ENCODE data around the gene MC5R.

Gene MC5R

DNA sequence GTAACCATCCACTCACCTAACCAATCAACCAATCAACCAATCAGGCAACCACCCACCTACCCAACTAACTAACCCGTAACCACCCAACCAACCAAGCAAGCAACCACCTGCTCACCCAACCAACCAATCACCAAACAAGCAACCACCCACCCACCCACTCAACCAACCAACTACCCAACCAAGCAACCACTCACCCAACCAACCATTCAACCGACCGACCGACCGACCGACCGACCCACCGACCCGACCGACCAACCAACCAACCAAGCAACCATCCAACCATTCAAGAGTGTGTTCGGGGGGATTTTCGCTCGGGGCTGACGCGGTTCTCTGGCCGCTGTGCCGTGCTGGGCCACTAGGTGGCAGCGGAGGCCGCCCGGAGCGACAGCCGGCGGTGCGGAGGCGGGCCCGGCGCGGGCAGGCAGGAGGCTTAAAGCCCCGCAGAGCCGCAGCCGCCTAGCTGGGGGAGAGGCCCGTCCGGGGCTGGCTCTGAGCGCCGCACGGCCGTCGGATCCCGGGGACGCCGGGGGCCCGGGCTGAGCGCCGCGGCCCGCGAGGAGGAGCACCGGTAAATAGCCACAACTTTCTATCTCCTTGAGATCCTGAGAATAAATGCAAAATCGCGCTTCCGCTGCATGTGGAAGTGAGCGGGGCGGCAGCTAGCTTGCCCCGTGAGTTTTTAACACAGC is at the start of gene MC5R:
Gene MC5R, plus strand, starts transcription at position 443 of the 689 bp plus-strand sequence. CDS start 1,617 bp downstream, outside the sequence.
- DNase-seq (ENCODE audit: low read depth): peak; percentile 51

DNA sequence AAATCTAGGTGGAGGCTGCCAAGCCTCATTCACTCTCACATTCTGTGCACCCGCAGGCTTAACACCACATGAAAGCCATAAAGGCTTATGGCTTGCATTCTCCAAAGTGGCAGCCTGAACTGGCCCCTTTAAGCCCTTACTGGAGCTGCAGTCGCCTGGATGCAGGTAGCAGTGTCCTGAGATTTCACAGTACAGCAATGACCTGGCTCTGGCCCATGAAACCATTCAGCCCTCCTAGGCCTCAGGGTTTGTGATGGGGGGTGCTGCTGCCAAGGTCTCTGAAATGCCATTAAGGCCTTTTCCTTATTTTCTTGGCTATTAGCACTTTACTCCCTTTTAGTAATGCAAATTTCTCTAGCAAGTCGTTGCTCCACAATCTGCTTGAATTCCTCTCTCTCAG is 48.9 kb upstream of the MC5R start:
- DNase-seq (ENCODE audit: low read depth): no peak

DNA sequence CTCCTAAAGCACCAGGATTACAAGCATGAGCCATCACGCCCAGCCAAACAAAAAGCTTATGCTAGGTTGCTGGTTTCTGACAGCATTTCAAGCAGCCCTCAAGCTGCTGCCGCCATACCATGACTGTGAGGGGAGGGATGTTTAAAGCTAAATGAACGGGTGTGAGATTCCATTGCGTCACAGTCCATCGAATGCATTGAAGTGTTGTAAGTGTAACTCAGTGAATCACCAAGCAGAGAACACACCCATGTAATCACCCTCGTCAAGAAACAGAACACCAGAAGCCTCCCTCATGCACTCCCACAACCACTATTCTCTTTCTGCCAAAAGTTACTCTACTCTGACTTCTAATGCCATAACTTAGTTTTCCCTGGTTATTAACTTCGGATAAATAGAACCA is 32.8 kb upstream of the MC5R start:
- no peak for DNase-seq (ENCODE audit: low read depth)

DNA sequence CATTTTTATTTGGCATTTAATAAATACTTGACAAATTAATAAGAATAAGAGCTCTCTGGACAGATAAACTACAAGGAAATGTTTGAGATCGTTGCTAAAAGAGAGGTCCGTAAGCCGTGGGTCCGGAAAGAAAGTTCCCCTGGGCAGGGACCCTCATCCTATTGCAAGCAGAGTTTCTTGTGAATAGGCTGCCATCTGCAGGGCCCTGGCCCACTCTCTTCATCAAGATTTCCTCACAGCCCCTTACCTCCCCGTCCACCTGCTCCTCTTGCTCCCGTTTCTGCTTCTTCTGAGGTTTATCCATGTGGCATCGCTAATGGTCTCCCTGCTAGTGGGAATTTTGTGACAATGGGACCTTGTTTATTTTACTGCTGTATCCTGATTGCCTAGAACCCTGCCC is 30.1 kb upstream of the MC5R start:
- no peak for DNase-seq (ENCODE audit: low read depth)

DNA sequence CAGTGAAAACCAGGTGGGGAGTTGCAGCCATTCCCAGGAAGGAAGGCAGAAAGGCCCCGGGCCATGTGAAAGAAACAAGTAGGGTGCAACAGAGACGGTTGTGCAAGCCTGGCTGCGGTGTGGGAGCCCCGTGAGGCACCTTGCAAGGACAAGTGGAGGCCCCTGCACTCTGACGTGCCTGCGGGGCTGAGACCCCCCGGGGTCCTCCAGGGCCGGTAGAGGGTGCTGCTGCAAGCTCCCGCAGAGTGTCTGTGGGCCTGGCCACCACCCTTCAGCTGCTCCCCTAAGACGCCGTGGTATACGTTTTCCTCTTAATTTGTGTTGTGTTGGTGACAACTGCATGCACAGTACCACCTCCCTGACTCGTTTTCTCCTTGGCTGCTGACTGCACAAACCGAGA is 27.4 kb upstream of the MC5R start:
- no peak for DNase-seq (ENCODE audit: low read depth)

DNA sequence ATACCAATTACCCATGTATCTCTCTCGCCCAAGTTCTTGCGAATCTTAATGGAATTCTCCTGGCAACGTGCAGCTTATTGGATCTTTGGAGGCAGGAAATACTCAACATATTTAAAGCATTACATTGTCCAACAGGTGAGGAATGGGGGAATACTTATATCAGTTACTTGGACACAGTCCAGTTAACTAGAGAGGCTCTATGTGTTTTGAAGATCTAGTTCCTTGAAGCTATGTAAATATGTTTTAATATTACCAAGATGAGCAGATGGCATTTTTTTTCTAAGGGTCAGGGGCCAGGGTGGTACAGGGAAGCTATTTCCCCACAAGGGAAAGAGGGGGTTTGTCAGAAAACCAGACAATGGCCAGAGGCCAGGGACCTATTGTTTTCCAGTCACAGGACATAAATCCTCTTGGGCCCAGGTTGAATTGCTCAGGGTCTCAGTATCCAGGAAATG is 26.8 kb upstream of the MC5R start:
- DNase-seq (ENCODE audit: low read depth): no peak

DNA sequence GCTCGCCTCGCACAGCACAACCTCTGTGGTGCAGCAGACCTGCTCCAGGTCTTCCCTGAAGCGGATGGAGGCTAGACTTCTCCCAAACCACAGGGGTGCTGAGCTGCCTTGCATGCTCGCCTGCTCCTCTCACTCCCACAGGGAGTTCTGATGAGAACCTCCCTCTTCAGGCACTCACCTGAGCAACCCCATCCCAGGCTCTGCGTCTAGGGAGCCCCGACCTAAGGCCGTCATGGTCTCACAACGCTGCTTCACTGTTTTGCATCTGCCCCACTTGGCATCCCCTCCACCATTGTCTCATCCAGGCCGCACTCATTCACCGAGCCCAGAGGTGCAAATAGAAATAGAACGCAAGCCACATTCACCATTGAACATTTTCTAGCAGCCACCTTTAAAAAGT is 24.6 kb upstream of the MC5R start:
- no peak for DNase-seq (ENCODE audit: low read depth)

DNA sequence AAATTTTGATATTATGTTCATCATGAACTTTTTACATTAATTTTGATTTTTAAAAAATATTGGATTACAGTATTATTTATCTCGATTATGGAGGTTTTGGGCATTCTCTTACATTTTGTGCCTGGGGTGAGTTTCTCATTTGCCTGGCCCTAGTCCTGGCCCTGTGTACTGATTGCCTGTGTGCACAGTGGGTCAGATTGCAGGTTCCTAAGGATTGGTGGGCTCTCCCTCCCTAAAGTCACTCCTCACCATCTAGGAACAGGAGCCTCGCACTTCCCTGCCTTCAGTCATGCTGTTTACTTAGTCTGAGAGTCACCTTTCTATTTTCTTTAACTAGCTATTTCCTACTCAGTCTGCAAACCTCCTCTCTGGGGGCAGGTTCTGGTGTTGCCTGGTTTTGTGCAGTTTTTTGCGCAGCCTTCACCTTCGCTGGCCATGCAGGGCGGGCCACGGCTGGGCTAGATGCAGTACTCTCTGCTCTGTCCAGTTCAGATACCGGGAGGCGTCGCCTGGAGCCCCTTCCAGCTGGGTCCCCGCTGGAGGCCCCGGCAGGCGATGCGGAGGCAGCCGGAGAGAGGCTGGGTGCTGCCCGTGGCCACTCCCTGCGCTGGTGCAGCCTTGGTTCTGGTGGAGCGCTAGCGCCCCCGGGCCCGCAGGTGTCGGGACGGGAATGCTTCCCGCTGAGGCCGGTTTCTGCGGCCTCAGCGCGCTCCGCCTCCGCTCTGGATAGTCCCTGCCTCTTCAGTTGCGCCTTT is 23.3 kb upstream of the MC5R start:
- no peak for DNase-seq (ENCODE audit: low read depth)

DNA sequence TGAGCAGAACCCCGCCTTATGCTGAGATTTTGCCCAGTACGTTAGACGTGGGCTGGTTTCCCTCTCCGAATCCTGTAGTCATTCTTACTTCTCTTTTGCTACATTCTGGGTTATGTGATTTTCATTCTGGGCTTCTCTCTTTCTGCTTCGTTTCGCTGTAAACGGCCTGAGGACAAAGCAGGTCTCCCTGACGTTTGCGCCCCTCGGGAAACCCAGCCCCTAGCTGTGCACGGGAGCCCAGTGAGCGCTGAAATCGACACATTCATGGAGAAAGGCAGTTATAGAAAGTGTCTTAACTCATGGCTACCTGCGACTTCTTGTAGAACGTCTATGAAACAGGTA is 22.7 kb upstream of the MC5R start:
- no peak for DNase-seq (ENCODE audit: low read depth)

DNA sequence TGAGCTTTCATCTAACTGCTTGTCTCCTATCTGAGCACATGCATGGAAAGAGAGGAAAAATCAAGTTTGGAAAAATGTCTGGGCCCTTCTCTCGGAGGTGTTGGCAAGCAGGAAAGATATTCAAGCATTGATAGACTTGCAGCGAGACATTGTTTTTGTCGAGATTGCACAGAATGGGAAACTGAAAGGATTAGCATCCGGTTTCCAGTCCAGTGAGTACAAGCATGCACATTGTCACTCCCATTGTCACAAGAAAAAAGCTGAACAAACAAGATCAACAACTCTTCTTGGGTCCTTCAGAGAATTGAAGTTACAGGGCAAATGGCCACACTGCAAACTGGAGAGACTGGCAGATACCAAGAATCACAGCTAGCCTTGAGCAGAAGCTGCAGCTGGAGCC is 19.6 kb upstream of the MC5R start:
- DNase-seq (ENCODE audit: low read depth): no peak

DNA sequence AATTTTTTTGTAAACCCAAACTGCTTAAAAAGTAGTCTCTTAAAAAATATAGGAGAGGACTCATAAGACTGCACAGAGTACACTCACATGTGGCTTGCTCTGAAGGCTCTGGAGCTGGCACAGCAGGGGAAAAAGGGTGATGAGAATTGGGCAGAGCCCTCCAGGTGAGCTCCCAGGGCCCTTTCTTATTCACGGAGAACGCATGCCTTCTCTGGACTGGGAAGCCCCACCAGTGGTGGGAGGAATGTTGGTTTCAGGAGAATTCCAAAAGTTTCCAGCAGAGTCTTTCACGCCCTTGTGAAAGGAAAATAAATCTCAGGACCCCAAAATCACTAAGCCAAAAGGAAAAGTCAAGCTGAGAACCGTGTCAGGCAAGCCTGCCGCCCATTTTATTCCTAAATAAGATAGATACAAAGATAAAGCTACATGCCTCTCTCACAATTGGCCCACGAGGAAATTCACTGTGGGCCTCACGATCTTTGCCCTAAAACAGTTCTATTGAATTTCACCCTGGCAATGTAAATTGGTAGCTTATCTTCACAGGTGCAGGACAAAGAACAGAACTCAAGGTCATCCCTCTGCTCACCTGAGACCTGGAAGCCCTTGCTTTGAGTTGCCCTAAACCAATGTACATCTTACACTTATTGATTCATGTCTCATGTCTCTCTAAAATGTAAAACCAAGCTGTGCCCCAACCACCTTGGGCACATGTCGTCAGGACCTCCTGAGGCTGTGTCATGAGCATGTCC is 15.5 kb upstream of the MC5R start:
- DNase-seq (ENCODE audit: low read depth): no peak

DNA sequence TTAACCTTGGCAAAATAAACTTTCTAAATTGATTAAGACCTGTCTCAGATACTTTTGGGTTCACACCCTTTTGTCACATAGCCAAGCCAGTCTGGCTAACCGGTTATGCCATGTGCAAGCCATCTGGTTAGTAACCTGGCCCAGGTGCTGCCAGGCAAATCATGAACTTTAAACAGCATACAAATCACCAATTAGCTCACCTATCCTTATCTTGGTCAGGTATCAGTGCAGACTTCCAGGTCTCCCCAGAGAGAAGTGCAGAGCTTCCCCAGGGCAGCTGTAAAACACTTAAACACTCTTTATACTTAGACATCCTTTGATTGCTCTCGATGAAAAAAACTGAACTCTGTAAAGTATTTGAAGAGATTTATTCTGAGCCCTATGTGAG is 14.9 kb upstream of the MC5R start:
- no peak for DNase-seq (ENCODE audit: low read depth)

DNA sequence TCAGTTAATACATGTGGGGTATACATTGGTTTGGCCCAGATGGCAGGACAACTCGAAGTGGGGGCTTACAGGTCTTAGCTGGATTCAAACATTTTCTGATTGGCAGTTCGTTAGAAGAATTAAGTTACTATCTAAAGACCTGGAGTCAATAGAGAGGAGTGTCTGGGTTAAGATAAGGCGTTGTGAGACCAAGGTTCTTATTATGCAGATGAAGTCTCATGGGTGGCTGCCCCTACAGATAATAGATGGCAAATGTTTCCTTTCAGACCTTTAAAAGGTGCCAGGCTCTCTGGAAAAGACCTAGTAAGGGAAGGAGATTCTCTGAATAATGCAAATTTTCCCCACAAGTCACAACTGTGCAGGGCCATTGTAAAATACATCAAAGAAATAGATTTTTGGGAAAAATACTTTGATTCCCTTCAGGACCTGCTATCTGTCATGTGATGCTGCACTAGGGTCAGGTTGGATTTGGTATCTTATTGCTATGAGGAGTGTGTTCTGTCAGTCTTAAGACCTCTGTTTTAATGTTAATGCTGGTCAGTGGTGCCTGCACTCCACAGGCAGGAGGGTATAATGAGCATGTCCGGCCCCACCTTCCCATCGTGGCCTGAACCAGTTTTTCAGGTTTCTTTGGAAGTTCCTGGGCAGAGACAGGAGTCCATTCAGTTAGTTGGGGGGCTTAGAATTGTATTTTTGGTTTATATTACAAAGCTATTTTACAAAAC is 14.3 kb upstream of the MC5R start:
- DNase-seq (ENCODE audit: low read depth): no peak

DNA sequence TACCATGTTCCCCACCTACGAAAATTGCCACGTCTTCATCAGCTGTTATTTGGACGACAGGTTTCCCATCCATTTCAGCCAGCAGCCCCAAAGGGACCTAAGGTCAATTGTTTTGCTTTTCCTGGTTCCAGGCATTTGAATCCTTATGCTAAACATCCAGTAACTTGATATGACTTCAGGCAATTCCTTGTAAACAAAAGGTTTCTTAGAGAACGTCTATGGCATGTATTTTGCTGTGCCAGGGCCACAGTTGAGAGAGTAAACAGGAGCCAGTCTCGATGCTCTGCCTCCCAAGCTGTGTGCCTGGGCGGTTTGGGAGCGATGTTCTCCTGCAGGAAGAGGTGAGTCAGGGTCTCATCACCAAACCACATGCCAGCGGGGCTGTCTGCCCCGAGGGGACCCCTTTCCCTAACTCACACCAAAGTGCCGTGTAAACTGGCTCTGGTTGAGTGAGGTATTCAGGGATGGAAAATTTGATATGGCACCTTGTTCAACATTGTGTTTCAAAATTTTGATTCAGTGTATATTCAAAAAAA is 12.9 kb upstream of the MC5R start:
- no peak for DNase-seq (ENCODE audit: low read depth)

DNA sequence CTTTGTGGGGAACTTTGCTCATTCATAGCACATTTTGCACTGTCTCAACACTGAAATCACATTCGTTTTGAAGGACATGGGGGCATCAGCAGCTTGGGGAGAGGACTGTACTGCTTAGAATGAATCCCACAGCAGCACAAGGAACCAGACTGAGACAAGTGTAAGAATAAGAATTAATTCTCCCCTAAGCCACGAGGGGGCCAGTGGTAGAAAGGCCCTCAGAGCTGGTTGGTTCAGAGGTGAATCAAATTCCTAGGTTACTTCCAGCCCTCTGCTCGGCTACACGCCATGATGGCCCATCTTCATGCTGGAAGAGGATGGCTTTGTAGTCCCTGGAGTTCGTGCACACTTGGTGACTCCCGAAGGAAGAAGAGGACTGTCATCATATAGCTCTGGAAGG is 12.0 kb upstream of the MC5R start:
- no peak for DNase-seq (ENCODE audit: low read depth)

DNA sequence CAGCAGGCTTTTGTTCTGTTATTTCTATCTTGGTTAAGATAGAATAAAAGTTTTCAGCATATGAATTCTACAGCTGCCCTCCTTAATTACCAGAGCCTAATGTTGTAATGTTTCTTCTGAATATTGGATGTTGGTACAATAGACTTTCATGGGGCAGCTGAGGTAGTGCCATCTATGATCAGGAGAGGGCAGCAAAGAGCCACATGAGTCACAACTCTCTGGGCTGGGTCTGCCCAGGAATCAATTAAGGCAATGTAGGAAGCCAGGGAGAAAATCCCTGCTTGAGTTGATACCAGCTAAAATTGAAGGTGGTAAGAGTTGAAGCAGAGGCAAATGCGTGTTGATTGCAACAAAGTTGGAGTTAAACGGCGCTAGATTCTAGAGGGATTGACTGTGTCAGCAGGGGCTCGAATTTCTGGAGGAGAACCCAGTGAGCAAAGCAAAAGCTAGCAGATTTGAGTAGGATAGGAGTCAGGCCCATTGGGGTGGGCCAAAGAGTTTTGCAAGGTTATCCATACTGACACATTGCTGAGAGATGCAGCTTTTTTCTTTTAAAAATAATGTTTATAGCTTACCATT is 10.6 kb upstream of the MC5R start:
- DNase-seq (ENCODE audit: low read depth): peak; percentile 28

DNA sequence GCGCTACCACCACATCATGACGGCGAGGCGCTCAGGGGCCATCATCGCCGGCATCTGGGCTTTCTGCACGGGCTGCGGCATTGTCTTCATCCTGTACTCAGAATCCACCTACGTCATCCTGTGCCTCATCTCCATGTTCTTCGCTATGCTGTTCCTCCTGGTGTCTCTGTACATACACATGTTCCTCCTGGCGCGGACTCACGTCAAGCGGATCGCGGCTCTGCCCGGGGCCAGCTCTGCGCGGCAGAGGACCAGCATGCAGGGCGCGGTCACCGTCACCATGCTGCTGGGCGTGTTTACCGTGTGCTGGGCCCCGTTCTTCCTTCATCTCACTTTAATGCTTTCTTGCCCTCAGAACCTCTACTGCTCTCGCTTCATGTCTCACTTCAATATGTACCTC is 2.3 kb downstream of the MC5R start:
- DNase-seq (ENCODE audit: low read depth): no peak

DNA sequence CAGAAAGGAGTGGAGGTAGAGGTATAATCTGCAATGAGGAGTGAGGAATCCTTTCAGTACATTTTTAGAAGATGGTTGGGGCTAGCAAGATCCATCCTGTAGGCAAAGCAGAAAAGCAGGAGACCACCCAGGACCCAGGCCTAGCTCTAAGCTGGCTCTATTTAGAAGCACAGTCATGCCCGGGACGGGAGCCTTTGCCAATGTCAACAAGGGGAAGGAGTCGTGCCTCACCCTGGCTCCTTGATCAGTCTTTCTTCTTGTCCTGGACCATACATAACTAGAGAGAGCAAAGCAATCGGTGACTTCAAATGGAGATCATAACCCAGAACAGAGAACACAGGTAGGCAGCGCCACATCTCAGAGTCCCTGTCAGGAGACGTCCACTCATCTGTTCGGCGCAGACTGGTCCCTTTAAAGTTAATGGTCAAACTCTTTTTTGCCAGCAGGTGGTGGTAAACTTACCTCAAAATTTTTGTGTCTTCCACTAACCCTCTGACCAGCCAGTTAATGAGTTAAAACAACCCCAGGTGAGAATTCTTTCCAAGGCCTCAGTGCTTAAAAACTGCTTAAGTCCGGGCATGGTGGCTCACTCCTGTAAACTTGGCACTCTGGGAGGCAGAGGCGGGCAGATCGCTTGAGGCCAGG is 8.0 kb downstream of the MC5R start:
- no peak for DNase-seq (ENCODE audit: low read depth)

DNA sequence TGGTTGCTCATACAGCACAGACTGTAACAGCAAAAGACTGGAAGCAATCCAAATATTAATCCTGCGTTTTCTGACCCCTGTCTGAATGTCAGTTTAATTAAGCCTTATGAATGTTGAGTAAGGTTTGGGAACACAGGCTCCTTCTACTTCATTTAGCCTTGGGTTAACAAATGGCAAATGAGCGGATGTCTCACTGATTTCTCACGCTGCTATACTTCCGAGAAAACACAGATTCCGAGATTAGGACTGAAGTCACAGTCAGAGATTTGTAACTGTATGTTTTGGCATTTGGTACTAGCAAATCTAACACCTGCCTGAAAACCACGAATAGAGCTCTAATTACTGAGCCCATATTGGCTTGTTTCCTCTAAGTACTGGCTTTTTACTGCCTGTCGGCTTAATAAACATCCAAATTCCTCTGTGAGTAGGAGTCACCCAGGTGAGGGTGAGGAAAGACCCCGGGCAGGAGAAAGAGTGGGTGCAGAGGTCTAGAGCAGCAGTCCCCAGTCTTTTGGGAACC is 10.6 kb downstream of the MC5R start:
- DNase-seq (ENCODE audit: low read depth): no peak

DNA sequence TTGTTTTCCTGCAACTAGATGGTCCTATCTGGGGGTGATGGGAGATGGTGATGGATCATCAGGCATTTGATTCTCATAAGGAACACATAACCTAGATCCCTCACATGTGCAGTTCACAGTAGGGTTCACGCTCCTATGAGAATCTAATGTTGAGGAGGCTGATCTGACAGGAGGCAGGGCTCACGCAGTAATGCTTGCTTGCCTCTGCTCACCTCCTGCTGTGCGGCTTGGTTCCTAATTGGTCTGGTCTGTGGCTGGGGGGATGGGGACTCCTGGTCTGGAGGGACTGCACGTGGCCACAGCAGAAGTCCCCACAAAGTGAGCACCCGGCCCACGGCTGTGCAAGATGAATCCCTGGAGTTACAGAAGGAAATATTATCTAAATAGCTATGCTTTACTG is 11.3 kb downstream of the MC5R start:
- no peak for DNase-seq (ENCODE audit: low read depth)

DNA sequence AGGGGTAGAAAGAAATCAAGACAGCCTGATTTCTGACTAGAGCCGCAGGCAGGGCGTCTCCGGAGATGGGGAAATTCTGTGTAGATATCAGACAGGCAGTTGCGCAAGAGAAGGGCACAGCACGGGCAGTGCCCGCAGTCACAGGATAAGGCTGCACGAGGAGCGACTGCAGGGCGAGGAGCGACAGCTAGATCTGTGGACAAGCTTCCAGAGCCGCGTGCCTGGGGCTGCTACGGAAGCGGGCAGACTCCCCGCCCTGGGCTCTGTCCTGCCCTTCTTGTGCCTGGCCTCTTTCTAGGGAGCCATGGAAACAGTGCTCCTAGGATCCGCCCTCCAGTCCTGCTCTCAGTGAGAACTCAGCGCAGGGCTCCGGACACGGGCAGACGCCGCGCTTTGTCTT is 12.6 kb downstream of the MC5R start:
- no peak for DNase-seq (ENCODE audit: low read depth)

All from activated gamma-delta T cell treated with anti-CD3 and anti-CD28 coated beads, Interleukin-2, amount 50 U/mL, for 16 hours (primary cell).